ENCODE data around the gene BCL6B. TPM values are rescaled to one million over a fixed set of nuclear protein-coding genes. Genes with fewer than 3 reads are reported as not detected.
"Not testable (repeated sequence)": the region's sequence is repeated elsewhere in the genome, so short reads cannot be mapped to it uniquely, and the experiment has no call there.

BCL6B gene, protein sequence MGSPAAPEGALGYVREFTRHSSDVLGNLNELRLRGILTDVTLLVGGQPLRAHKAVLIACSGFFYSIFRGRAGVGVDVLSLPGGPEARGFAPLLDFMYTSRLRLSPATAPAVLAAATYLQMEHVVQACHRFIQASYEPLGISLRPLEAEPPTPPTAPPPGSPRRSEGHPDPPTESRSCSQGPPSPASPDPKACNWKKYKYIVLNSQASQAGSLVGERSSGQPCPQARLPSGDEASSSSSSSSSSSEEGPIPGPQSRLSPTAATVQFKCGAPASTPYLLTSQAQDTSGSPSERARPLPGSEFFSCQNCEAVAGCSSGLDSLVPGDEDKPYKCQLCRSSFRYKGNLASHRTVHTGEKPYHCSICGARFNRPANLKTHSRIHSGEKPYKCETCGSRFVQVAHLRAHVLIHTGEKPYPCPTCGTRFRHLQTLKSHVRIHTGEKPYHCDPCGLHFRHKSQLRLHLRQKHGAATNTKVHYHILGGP
- 10 to 100 TPM in 3 of 6 donors, 1 to 10 TPM in 3; 2.1 to 83.1 (median 9.4) TPM for total RNA-seq

DNA sequence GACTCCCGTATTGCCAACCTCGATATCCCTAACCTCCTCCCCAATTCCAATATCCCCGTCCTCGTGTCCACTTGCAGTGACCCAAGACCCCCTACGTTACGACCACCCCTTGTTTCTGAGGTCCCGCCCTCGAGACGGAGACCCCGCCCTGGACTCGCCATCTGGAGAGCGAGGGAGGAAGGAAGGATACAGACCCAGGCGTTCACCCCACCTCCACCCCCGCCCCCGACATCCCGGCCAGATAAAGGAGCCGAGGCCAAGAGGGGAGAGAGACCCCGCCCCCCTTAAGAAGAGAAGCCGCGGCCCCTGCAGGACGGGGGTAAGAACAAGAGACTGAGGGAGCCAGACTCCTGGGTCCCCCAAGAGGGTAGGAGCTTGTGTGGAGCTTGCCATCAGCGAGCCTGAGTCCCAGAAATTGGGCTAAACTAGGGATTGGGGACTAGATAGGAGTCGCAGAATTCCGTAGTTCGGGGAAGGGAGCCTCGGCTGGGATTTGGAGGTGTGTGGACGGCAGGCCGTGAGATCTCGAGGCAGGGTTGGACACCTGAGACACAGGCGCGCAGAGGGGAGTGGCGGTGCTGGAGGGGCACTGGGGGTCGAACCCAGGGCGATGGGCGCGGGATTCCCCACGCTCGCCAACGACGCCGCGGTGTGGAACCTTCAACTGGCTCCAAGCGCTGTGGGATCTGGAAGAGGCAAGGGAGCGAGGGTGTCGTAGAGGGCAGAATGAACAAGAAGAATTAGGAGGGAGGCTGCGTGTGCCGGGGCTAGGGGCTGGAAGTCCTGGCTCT, at the start of gene BCL6B:
Gene BCL6B (plus strand): TSS at position 270 of the 791 bp plus-strand sequence. CDS start 622 bp downstream, outside the sequence.
- WGBS, 2 donors = 9 to 17% methylated on average over 28 to 45 of the region's 47 CpGs
- peak within 1 kb of the TSS; percentile 42 to 54 (median 50) for H3K4me3 ChIP-seq
- ATAC-seq (ENCODE audit: low FRiP score in 2 of 2) (peak in 1 of 2 donors; percentile 1), DNase-seq (peak in 1 of 2 donors; percentile 84)
- TF ChIP-seq EP300 (IDR thresholded peaks at IDR 0.05) = no peak
- TF ChIP-seq, protein P1, sequence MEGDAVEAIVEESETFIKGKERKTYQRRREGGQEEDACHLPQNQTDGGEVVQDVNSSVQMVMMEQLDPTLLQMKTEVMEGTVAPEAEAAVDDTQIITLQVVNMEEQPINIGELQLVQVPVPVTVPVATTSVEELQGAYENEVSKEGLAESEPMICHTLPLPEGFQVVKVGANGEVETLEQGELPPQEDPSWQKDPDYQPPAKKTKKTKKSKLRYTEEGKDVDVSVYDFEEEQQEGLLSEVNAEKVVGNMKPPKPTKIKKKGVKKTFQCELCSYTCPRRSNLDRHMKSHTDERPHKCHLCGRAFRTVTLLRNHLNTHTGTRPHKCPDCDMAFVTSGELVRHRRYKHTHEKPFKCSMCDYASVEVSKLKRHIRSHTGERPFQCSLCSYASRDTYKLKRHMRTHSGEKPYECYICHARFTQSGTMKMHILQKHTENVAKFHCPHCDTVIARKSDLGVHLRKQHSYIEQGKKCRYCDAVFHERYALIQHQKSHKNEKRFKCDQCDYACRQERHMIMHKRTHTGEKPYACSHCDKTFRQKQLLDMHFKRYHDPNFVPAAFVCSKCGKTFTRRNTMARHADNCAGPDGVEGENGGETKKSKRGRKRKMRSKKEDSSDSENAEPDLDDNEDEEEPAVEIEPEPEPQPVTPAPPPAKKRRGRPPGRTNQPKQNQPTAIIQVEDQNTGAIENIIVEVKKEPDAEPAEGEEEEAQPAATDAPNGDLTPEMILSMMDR (IDR thresholded peaks at IDR 0.05) = peak in 1 of 6 experiments; percentile 26
- peak in 1 of 2 donors; percentile 6 for TF ChIP-seq POLR2AphosphoS5 (IDR thresholded peaks at IDR 0.05)
- H3K4me1 ChIP-seq = peaks cover 37 to 87% (median 62%) of the 10 kb centered on the region in 4 donors
- peak within 1 kb of the TSS; percentile 88 to 99 (median 95) for H3K27ac ChIP-seq
- peaks cover 0 to 5% (median 0%) of the 10 kb centered on the region in 4 donors for H3K27me3 ChIP-seq
- H3K9me3 ChIP-seq = no peaks in the 10 kb centered on the region
- peaks cover 0 to 26% (median 0%) of the 10 kb centered on the region in 4 donors for H3K36me3 ChIP-seq

DNA sequence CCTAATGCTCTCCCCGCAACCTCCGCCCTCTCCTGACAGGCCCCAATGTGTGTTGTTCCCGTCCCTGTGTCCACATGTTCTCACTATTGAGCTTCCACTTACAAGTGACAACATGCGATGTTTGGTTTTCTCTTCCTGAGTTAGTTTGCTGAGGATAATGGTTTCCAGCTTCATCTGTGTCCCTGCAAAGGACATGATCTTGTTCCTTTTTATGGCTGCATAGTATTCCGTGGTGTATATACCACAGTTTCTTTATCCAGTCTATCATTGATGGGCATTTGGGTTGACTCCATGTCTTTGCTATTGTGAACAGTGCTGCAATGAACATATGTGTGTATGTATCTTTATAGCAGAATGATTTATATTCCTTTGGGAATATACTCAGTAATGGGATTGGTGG, 43.4 kb upstream of the BCL6B start:
- not testable (repeated sequence) for H3K4me3 ChIP-seq; DNase-seq; H3K9me3 ChIP-seq; H3K36me3 ChIP-seq; H3K27me3 ChIP-seq; H3K4me1 ChIP-seq; H3K27ac ChIP-seq; ATAC-seq (ENCODE audit: low FRiP score in 2 of 2)
- 90 to 95% methylated on average over 5 of the region's 5 CpGs for WGBS, 2 donors

DNA sequence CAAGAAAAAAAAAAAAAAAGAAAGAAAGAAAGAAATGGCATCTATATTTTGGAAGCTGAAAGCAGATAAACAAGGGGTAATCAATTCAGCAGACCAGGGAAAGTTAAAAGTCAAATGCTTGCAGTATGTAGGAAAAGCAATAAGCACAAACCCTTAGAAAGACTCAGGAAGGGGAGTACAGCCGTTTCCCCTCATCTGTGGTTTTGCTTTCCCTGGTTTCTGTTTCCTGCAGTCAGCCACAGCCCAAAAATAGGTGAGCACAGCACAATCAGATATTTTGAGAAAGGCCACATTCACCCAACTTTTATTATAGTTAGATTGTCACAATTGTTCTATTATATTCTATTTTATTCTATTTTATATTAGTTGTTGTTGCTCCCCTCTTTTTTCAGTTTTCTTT, 41.4 kb upstream of the BCL6B start:
- H3K36me3 ChIP-seq = no peaks in the 10 kb centered on the region
- DNase-seq (no peak), ATAC-seq (ENCODE audit: low FRiP score in 2 of 2) (no peak)
- TF ChIP-seq EP300 (IDR thresholded peaks at IDR 0.05) (no peak), POLR2A (IDR thresholded peaks at IDR 0.05) (no peak), POLR2AphosphoS5 (IDR thresholded peaks at IDR 0.05) (no peak)
- TF ChIP-seq, protein P1 (IDR thresholded peaks at IDR 0.05) = no peak
- no peaks in the 10 kb centered on the region for H3K9me3 ChIP-seq
- 39% methylated on average over 1 of the region's 1 CpG for WGBS, 2 donors
- H3K27me3 ChIP-seq = no peaks in the 10 kb centered on the region
- H3K4me1 ChIP-seq = no peaks in the 10 kb centered on the region
- no peak overlapping the region for H3K27ac ChIP-seq
- H3K4me3 ChIP-seq = no peak overlapping the region

DNA sequence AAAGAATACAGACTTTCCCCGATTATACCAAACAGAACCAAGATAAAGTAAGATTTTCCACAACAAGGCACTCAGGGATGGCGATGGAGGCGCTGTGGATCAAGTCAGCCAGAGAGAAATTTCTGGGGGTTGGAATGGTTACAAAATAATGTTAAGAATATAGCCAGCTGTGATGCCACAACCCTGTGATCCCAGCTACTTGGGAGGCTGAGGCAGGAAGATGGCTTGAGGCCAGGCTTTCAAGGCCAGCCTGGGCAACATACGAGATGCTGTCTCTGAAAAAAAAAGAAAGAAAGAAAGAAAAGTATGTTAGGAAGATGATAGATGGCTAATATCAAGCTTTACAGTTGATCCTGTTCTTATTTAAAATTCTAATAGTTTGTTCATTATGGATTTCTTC, 37.6 kb upstream of the BCL6B start:
- Histone ChIP-seq H3K4me3 (no peak overlapping the region), H3K9me3 (no peaks in the 10 kb centered on the region), H3K36me3 (no peaks in the 10 kb centered on the region), H3K4me1 (no peaks in the 10 kb centered on the region), H3K27me3 (no peaks in the 10 kb centered on the region), H3K27ac (no peak overlapping the region)
- no peak for ATAC-seq (ENCODE audit: low FRiP score in 2 of 2)
- no peak for TF ChIP-seq EP300 (IDR thresholded peaks at IDR 0.05)
- TF ChIP-seq, protein P1 (IDR thresholded peaks at IDR 0.05) = no peak
- no peak for TF ChIP-seq POLR2A (IDR thresholded peaks at IDR 0.05)
- no peak for TF ChIP-seq POLR2AphosphoS5 (IDR thresholded peaks at IDR 0.05)
- DNase-seq = no peak
- 78 to 85% methylated on average over 4 of the region's 4 CpGs for WGBS, 2 donors

DNA sequence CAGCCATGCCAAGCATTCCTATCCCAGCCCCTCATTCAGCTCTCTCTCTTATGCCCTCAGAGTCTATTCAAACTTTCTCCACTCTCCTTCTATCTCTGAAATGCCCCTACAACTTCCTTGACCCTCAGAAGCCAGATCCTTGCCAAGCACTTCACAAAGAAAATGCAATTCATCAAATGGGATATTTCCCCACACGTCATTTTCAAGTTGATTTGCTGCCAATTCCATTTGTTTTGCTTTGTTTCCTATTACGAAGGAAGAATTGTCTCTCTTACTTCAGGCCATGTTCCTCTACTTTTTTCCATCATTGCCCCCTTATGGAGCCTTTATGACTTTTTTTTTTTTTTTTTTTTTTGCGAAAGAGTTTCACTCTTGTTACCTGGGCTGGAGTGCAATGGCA, 36.2 kb upstream of the BCL6B start:
- Histone ChIP-seq H3K4me3 (no peak overlapping the region), H3K4me1 (no peaks in the 10 kb centered on the region), H3K27me3 (no peaks in the 10 kb centered on the region), H3K27ac (no peak overlapping the region), H3K9me3 (no peaks in the 10 kb centered on the region), H3K36me3 (no peaks in the 10 kb centered on the region)
- TF ChIP-seq EP300 (IDR thresholded peaks at IDR 0.05) = no peak
- no peak for TF ChIP-seq POLR2AphosphoS5 (IDR thresholded peaks at IDR 0.05)
- TF ChIP-seq, protein P1 (IDR thresholded peaks at IDR 0.05) = no peak
- TF ChIP-seq POLR2A (IDR thresholded peaks at IDR 0.05) = no peak
- ATAC-seq (ENCODE audit: low FRiP score in 2 of 2) (no peak), DNase-seq (no peak)
- WGBS, 2 donors = 43 to 50% methylated on average over 3 of the region's 3 CpGs
